HG03575 (cell line): ENCODE data around the gene PLCG1.
"Not testable (repeated sequence)": the region's sequence is repeated elsewhere in the genome, so short reads cannot be mapped to it uniquely, and the experiment has no call there.

Experiments used
- ATAC-seq: cut with Tn5 transposase; IDR thresholded peaks from one replicate; pipeline ENCODE4 v1.9.1; 2021; ENCODE audit not compliant: unreplicated experiment, insufficient number of reproducible peaks, low FRiP score; ENCODE audit errors: extremely low read depth

Gene PLCG1

DNA sequence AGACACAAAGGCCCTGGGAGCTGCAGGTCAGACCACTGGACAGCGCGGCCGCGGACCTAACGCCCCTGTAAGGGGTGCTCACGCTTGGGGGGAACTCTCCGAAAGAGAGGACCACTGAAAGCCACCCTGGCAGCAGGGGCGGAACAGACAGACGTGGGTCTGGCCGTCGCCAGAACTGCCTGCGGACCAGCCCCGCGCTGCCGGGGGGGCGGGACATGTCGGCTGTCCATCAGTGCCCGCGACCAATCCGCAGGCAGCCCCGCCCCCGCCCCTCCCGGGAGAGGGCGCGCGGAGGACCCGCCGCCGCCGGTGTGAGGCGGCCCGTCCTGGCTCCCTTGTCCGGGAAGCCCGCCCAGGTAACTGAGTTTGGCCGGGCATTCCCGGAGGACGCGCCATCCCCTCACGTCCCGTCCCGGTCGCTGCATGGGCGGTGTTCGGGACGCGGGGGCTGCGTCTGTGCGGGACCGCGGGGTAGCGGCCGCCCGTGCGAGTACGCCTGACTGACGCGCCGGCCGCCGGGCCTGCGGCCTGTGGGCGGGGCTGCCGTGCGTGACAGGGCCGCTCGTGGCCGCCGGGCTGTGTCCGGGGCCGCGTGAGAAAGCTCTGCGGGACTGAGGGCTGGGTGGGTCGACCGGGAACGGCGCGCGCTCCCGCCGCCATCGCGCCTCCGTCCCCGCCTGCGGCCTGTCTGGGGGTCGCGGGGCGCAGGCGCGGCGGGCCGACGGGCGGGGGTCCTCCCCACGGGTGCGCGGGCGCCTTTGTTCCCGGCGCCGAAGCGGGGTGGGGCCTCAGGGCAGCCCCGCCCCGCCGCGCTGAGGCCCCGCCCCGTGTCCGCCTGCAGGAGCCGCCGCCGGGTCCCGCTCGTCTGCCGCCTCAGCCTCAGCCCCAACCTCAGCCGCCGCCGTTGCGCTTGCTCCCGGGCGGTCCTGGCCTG lies at the start of gene PLCG1:
PLCG1 (plus strand) TSS at position 864 of the 934 bp plus-strand sequence. CDS start 99 bp downstream, outside the sequence.
- ATAC-seq: no peak

DNA sequence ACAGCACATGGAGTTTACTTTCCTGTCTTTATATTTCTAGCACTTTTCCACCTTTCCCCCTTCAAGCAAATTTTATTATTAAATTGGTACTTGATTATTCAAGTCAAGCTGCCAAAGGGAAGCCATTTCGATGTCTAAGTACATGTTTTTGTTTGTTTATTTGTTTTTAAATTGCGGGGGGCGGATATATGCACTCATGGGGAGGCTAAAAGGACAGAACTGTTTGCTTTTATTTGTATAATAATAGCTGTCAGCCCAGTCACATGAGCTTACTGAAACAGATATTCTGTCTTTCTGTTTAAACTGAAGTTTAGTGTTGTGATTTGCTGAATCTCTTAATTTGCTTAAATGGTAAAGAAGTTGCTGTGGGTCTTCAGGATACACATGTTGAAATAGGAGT lies 49.6 kb upstream of the PLCG1 start:
- no peak for ATAC-seq

DNA sequence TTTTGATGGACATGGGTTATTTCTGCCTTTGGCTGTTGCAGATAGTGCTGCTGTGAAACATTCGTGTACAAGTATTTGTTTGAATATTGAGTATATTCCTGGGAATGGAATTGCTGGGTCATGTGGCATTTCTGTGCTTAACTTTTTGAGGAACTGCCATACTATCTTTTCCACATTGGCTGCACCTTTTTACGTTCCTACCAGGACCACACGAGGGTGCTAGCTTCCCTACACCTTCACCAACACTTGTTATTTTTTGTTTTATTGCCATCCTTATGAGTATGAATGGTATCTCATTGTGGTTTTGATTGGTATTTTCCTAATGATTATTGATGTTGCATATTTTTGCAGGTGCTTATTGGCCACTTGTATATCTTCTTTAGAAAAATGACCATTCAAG lies 47.8 kb upstream of the PLCG1 start:
- no peak for ATAC-seq

DNA sequence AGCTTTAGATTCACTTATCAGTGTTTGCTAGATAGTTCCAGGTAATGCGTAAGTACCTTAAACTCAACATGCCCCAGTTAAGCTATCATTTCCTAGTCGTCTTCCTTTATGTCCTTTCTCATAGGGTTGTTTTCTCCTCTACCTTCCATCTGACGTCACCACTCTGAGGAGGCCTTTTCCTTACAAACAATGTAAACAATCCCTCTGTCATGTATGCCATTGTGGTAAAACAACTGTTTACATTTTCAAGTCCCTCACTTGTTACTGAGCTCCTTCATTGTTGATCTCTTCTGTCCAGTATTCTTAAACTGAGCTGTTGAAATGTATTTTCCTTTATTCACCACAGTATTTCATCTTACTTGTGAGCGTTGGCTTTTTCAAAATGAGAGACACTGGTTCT lies 45.4 kb upstream of the PLCG1 start:
- ATAC-seq: no peak

DNA sequence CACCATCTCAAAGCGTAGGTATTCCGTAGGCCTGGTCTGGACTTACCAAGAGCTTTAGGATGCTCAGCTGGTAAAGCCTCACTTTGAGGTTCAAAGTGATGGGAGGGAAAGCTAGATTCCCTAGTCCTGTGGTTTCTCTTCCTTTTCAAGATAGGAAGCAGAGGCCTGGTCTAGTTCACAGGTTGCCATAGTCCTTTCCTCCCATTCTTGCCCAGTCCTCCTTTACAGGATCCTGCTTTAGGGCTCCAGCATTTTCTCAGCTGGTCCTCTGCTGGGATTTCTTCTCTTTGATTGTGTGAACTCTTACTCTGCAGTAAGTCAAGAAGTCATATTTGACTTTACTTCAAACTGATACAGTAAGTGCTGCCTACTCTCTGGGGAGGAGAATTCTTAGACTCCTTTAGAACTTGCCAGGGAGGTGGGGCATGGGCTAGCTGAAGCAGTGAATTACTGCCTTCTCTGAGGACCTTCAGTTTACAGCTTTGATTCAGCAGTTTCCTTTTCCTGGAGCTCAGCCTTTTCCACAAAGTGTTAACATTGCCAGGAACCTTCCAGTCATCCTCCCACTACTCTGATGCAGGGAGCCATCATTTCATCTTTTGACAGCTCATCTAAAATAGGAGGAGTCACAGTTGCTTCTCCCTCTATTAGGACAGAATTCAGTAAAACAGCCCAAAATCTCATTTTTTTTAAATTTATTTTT lies 42.8 kb upstream of the PLCG1 start:
- ATAC-seq: no peak

DNA sequence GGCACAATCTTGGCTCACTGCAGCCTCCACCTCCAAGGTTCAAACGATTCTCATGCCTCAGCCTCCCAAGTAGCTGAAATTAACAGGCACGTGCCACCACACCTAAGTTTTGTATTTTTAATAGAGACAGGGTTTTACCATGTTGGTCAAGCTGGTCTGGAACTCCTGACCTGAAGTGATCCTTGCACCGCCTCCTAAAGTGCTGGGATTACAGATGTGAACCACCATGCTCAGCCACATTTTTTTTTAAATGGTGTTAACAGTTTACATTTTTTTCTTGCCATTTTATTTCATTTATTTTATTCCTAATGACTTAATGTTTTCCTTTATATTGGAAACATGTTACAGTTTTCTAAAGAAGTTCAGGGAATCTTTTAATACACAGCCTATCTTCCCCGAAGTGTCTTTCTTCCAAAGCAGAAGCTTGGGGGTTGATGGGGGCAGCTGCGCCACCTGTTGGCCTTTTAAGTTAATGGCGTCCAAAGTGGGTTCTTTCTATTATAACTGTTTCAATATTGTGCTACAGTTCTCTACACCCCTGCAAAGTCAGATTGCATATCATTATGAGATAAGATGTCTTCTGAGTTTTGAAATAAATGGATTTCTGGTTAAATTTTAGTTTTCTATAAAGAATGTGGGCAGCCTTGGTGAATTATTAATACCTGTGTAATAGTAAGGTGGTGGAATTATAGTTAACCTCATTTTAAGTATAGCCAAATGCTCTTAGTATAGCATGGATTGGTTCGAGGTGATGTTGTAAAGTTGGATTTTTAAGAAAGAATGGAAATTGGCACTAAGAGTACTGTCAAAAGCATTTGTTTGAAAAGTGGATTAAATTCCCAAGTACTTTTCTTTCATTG lies 42.0 kb upstream of the PLCG1 start:
- ATAC-seq: no peak

DNA sequence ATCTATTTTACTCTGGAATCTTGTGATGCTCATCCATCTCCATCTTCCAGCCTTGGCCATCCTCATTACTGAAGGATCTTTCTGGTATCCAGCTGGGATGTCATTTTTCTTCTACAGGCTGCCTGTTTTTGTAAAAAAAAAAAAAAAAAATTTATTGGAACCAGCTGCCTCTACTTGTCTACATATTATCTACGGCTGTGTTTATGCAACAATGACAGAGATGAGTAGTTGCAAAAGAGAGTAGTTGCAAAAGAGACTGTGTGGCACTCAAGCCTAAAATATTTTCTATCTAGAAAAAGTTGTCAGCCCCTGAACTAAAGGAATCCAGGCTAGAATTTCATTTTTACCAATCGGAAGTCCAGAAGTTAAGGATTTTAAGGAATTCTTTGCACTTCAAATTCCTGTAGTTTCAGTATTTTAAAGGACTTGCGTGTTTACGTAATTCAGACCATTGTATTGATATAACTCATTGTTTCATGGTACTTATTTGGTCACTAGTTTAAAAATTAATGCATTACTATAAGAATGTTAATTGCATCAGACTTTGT lies 38.6 kb upstream of the PLCG1 start:
- no peak for ATAC-seq

DNA sequence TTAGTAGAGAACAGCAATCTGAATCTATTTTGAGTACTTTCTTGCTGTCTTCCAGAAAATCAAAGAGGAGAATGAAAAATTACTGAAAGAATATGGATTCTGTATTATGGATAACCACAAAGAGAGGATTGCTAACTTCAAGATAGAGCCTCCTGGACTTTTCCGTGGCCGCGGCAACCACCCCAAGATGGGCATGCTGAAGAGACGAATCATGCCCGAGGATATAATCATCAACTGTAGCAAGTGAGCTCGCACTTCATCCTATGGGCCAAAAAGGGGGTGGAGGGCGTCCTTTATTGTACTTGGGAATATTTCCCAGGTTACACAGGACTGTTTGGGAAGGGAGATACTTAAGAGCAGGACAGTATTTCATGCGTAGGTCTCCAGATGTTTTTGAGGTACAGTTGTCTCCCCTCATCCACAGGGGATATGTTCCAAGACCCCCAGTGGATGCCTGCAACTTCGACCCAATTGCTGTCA lies 37.3 kb upstream of the PLCG1 start:
- ATAC-seq: no peak

DNA sequence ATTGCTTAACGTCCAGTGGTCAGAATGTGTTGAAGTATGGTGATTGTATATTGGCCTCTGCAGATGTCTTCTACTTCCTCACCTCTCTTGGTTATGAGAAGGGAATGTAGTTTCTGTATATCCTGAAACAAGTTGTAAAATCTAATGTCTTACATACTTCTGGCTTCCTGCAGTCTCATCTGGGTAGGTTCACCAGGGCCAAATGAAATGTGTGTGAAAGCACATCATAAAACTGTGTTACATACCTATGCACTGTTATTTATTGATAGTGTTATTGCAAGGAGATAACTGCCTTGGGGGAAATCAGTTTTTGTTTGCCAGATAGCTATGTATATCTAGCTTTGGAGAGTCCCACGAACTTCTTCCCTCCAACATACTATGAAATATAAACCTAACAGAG lies 35.7 kb upstream of the PLCG1 start:
- no peak for ATAC-seq

DNA sequence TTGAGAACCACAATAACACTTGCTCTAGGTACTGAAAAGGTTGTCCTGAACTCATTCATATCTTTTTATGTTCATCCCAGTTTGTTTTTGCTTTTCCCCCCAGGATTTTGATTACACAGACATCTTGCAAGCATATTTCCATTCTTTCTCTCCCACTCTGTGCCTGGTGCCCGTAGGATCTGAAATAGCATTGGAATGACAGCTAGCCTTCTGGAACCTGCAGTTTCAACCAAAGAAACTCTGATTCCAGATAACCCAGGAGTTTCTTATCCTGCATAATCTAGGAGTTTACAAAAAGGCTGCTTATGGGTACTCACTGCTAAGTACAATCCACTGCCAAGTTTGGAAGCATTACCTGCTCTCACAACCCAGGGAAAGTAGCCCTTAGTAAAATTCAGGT lies 28.8 kb upstream of the PLCG1 start:
- ATAC-seq: no peak

DNA sequence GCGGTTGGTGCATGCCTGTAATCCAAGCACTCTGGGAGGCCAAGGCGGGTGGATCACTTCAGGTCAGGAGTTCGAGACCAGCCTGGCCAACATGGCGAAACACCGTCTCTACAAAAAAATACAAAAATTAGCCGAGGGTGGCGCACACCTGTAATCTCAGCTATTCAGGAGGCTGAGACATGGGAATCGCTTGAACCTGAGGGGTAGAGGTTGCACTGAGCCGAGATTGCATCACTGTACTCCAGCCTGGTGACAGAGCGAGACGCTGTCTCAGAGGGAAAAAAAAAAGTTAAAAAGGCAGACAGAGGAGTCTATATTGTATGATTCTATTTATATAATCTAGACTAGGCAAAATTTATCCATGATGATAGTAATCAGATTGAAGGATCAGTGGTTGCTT lies 27.3 kb upstream of the PLCG1 start:
- ATAC-seq: no peak

DNA sequence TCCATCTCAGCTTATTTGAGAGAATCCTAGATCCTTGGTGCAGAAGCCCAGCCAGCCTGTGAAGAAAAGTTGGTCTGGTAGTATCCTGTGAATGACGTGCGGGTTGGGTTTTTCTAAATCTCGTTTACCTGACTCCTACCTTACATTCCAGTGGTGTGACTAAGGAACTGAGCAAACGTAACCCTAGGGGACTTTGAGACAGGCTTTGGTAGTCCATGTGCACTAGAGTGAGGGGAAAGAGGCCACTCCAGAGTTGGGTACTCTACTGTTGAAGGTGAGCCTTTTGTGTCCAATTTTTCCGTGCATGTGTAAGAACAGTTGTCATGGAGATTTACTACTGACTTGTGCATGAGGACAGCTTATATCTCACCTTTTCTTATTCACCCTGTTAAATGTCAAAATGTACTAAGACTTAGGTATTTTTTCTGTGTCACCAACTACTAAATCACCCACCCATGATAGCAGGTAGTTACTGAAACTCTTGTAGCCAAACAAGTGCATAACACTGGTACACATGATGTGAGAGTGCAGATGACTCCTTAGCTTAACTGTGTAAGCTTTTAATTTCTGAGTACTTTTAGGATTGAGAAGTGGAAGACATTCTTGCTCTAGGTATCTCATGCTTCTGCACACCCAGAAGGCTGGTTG lies 26.3 kb upstream of the PLCG1 start:
- ATAC-seq: no peak

DNA sequence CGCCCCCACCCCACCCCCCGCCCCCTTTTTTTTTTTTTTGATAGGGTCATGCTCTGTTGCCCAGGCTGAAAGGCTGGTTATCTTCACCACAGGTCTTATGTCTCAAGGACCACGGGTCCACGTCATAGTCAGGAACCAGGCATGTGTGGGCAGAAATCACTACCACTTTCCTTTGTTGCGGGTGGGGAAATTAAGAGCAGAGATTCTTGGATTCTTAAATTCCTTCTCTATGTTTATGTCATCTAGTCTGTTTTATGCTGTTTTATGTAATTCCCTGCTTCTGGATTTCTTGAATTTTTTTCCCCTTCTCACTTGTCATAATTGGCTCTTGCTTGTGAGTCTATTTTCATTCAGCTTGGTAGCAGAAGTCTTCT lies 25.8 kb upstream of the PLCG1 start:
- no peak for ATAC-seq

DNA sequence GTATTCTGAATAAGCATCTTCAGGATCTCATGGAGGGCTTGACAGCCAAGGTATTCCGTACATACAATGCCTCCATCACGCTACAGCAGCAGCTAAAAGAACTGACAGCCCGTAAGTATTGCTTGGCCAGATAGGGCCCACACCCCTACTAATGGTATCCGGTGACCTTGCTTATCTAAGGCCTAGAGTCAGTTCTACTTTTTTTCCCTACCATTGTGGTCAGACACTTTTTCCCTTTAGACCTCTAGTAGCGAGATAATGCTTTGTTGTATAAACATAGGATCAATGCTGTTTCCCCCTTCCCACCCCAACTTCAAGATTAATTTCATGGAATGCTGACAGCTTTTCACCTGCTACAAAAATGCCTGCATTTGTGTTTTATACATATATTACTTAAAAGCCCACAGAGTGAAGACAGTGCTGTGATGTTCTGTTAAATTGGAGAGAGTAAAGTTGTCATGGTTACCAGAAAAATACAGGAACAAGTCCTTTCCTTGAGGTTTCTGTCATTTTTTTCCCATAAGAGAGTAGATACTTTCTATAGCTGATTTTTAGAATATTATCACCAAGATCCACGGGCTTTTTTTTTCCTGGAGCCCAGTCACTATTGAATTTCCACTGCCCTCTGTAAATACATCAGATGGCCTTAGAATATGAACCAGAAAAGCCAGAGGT lies 20.9 kb upstream of the PLCG1 start:
- ATAC-seq: no peak

DNA sequence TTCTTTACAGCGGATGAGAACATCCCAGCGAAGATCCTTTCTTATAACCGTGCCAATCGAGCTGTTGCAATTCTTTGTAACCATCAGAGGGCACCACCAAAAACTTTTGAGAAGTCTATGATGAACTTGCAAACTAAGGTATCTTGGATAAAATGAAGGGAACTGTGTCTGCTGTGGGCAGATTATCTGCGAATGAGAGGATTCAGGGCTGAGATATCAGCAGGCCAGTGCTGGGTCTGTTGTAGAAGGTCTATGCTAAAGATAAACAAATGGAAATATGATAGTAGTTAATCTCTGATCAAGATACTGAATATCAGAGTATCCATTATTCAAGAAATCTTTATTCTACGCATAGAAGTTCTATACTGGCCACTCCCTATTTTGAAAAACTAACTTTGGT lies 19.2 kb upstream of the PLCG1 start:
- not testable (repeated sequence) for ATAC-seq

DNA sequence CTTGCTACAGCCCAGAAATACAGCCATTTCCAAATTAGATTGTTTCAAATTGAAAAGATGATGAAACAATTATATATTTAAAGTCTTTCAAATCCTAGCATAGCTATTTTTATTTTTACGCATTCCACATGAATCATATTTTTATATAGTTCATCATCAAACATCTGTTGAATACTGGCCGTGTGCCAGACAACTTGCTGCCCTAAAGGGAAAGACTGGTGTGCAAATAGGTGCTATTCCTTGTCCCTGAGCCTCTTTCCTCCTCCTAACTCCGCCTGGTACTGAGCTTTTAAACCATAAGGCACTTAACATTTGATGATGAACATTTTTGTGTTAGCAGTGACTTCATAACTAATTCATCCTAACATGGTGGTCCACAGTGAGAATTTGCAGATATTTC lies 18.7 kb upstream of the PLCG1 start:
- ATAC-seq: no peak

DNA sequence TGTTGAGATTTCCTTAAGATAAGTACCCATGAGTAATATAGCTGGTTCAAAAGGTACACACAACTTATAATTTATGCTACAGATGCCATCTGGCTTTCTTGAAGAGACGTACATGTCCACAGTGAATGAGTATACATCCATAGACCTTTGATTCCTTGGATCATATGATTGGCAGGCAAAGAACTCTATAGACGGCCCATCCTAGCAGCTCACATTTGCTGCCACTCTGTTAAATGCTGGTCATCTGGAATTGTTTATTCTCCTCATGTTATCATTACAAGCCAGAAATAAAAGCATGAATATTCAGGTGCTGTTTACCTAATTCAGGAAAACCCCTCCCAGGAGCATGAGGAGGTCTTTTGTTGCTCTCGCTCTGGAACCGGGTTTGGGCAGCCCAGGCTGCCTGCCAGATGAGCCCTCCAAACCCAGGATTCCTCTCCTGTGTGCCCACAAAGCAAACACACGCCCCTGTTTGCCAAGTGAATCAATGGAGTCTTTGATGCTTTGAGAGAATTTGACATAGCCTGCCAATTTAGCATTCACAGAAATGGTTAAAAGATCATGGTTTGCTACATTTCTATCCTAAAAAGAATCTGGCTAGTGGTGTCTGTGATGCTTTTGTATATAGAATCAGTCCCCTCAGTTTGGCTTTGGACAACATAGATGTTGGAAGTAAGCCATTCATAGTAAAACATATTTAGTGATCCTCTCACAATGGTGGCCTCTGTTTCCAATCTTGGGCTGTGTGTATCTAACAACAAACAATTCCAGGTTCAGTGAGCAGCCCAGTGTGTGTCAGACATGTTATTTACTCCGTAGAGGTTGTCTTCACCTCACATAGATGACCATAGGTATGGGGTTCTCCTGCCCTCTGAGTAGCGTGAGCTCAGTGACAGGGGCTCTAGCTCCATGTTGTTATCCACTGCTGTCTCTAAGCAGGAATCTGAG lies 17.5 kb upstream of the PLCG1 start:
- no peak for ATAC-seq
